Neural progenitor cell (in vitro differentiated cells): ENCODE measurements around the gene CD9. TPM values are rescaled to one million over a fixed set of nuclear protein-coding genes. Genes with fewer than 3 reads are reported as not detected.
A peak's percentile ranks its signal among the peaks of the same experiment; 100 is the strongest.

Experiments
- DNase-seq: peaks from one replicate; pipeline ENCODE4 v3.0.0-alpha.2; 2016; ENCODE audit warnings: low spot score
- H2AFZ ChIP-seq: fragments of 200-600 bp; sonication (generic); replicated peaks from 2 replicates; pipeline ENCODE4 v1.6.1; 2016; ENCODE audit warnings: antibody characterized with exemption
- H3F3A ChIP-seq: fragments of 200-600 bp; sonication (generic); 2 replicates; pipeline ENCODE4 v1.6.1; 2016; ENCODE audit warnings: antibody characterized with exemption, low read depth
- H3K27ac ChIP-seq: fragments of 200-600 bp; sonication (generic); 2 replicates; pipeline ENCODE4 v1.5.1; 2016; ENCODE audit warnings: mild to moderate bottlenecking
- H3K27me3 ChIP-seq: fragments of 200-600 bp; sonication (generic); 2 replicates; pipeline ENCODE4 v1.6.1; 2016; ENCODE audit warnings: mild to moderate bottlenecking, moderate library complexity
- H3K36me3 ChIP-seq: fragments of 200-600 bp; sonication (generic); 2 replicates; pipeline ENCODE4 v1.5.1; 2016
- H3K4me1 ChIP-seq: fragments of 200-600 bp; sonication (generic); 2 replicates; pipeline ENCODE4 v1.6.1; 2016; ENCODE audit warnings: mixed run types
- H3K4me2 ChIP-seq: fragments of 200-600 bp; sonication (generic); 2 replicates; pipeline ENCODE4 v1.6.1; 2016
- H3K4me3 ChIP-seq: fragments of 200-600 bp; sonication (generic); 2 replicates; pipeline ENCODE4 v1.5.1; 2016
- H3K79me2 ChIP-seq: fragments of 200-600 bp; sonication (generic); 2 replicates; pipeline ENCODE4 v1.6.1; 2016; ENCODE audit warnings: low read depth
- H3K9ac ChIP-seq: fragments of 200-600 bp; sonication (generic); 2 replicates; pipeline ENCODE4 v1.6.1; 2016
- H3K9me3 ChIP-seq: fragments of 200-600 bp; sonication (generic); 2 replicates; pipeline ENCODE4 v1.5.1; 2016; ENCODE audit warnings: low read depth
- H4K20me1 ChIP-seq: fragments of 200-600 bp; sonication (generic); 2 replicates; pipeline ENCODE4 v1.6.1; 2016; ENCODE audit warnings: low read depth
- H3K27ac Mint-ChIP-seq: 3 replicates; pipeline ENCODE4 v1.8.0; 2021; ENCODE audit warnings: mixed read lengths
- H3K27me3 Mint-ChIP-seq: 2 replicates; pipeline ENCODE4 v1.8.0; 2022; ENCODE audit warnings: low read depth, mild to moderate bottlenecking, inconsistent platforms, moderate library complexity, mixed read lengths; ENCODE audit not compliant: insufficient read depth
- H3K36me3 Mint-ChIP-seq: 3 replicates; pipeline ENCODE4 v1.8.0; 2021; ENCODE audit warnings: mixed read lengths
- H3K4me1 Mint-ChIP-seq: 3 replicates; pipeline ENCODE4 v1.8.0; 2021; ENCODE audit warnings: mixed read lengths
- H3K4me3 Mint-ChIP-seq: 3 replicates; pipeline ENCODE4 v1.8.0; 2021; ENCODE audit warnings: mild to moderate bottlenecking, moderate library complexity, mixed read lengths
- H3K9me3 Mint-ChIP-seq: 3 replicates; pipeline ENCODE4 v1.8.0; 2020; ENCODE audit warnings: mixed read lengths
- EZH2 ChIP-seq: fragments of 200-600 bp; sonication (generic); IDR thresholded peaks from 2 replicates; pipeline ENCODE4 v1.6.1; 2017; ENCODE audit warnings: antibody characterized with exemption, mild to moderate bottlenecking, moderate library complexity
- EZH2phosphoT487 ChIP-seq: fragments of 200-600 bp; sonication (generic); IDR thresholded peaks from 2 replicates; pipeline ENCODE4 v1.6.1; 2017; ENCODE audit warnings: antibody characterized with exemption
- total RNA-seq: library from RNA; depleted of rRNA; stranded (reverse); fragments of >200 nt; gene quantifications from 2 replicates; pipeline ENCODE4 v1.2.3, GENCODE V29; 2015; ENCODE audit warnings: low replicate concordance
- TF ChIP-seq, protein P1 (sequence below): fragments of 200-600 bp; sonication (generic); IDR thresholded peaks from 2 replicates; pipeline ENCODE4 v1.5.1; 2017; ENCODE audit warnings: antibody characterized with exemption, mild to moderate bottlenecking

Gene CD9
- total RNA-seq, 1 donor from 2014 or later = 3.6 TPM

DNA sequence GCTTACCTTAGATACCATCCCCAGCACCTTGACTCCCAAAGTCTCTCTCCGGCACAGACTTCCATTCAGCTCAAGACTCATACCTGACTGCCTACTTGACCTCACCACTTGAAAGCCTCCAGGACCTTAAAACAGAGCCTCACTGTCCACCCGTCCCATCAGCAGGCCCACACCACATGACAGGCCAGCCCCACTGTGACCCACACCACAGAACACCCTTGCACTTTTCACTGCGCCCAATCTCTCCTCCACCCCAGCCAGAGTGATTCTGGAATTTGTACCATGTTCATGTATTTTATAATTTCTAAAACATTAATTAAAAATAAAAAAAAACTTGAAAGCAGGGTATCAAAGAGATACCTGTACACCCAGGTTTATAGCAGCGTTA lies 82.2 kb downstream of the CD9 start:
- H3K27me3 Mint-ChIP-seq = peaks cover 24% of the 10 kb centered on the region
- Histone ChIP-seq H3K27me3 (peaks cover 26% of the 10 kb centered on the region), H4K20me1 (no peaks in the 10 kb centered on the region), H3K9ac (no peak overlapping the region), H3K9me3 (no peaks in the 10 kb centered on the region), H3K4me3 (no peak overlapping the region), H3K27ac (no peak overlapping the region), H3K79me2 (no peaks in the 10 kb centered on the region), H3F3A (peaks cover 14% of the 10 kb centered on the region), H2AFZ (peak overlapping the region; percentile 40), H3K36me3 (no peaks in the 10 kb centered on the region), H3K4me1 (peaks cover 6% of the 10 kb centered on the region), H3K4me2 (no peak overlapping the region)
- H3K9me3 Mint-ChIP-seq = no peaks in the 10 kb centered on the region
- no peak overlapping the region for H3K27ac Mint-ChIP-seq
- no peak for DNase-seq
- no peak overlapping the region for H3K4me3 Mint-ChIP-seq
- peaks cover 45% of the 10 kb centered on the region for H3K4me1 Mint-ChIP-seq
- no peak for TF ChIP-seq EZH2phosphoT487
- TF ChIP-seq, protein P1, sequence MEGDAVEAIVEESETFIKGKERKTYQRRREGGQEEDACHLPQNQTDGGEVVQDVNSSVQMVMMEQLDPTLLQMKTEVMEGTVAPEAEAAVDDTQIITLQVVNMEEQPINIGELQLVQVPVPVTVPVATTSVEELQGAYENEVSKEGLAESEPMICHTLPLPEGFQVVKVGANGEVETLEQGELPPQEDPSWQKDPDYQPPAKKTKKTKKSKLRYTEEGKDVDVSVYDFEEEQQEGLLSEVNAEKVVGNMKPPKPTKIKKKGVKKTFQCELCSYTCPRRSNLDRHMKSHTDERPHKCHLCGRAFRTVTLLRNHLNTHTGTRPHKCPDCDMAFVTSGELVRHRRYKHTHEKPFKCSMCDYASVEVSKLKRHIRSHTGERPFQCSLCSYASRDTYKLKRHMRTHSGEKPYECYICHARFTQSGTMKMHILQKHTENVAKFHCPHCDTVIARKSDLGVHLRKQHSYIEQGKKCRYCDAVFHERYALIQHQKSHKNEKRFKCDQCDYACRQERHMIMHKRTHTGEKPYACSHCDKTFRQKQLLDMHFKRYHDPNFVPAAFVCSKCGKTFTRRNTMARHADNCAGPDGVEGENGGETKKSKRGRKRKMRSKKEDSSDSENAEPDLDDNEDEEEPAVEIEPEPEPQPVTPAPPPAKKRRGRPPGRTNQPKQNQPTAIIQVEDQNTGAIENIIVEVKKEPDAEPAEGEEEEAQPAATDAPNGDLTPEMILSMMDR = no peak
- no peaks in the 10 kb centered on the region for H3K36me3 Mint-ChIP-seq

DNA sequence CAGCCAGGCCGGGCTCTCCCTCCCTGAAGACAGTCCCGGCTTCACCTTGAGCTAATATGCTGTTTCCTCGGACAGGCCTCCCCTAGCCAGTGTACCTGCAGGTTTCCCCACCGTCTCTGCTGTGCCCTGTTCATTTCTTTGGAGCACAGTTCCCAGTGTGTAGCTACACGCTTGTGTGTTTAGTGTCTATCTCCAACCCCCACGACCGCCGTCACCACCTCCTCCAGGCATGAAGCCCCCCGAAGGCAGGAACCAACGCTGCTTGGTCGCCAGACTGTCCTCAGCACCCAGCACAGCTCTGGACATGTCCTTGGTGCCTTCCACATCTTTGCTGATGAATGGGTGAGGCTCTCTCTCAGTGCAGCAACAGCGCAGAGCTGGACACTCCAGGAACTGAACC lies 84.1 kb downstream of the CD9 start:
- Histone ChIP-seq H3K79me2 (no peaks in the 10 kb centered on the region), H4K20me1 (no peaks in the 10 kb centered on the region), H2AFZ (no peak overlapping the region), H3K4me1 (no peaks in the 10 kb centered on the region), H3K27ac (no peak overlapping the region), H3K9ac (no peak overlapping the region), H3K27me3 (peaks cover 11% of the 10 kb centered on the region), H3K36me3 (no peaks in the 10 kb centered on the region), H3F3A (peaks cover 5% of the 10 kb centered on the region), H3K4me2 (no peak overlapping the region), H3K4me3 (no peak overlapping the region), H3K9me3 (no peaks in the 10 kb centered on the region)
- H3K27me3 Mint-ChIP-seq = peaks cover 27% of the 10 kb centered on the region
- DNase-seq = no peak
- no peak overlapping the region for H3K27ac Mint-ChIP-seq
- no peak for TF ChIP-seq EZH2phosphoT487
- no peak for TF ChIP-seq EZH2
- TF ChIP-seq, protein P1 = no peak
- H3K4me1 Mint-ChIP-seq = peaks cover 41% of the 10 kb centered on the region
- H3K4me3 Mint-ChIP-seq = no peak overlapping the region
- H3K9me3 Mint-ChIP-seq = peaks cover 8% of the 10 kb centered on the region
- peaks cover 2% of the 10 kb centered on the region for H3K36me3 Mint-ChIP-seq

DNA sequence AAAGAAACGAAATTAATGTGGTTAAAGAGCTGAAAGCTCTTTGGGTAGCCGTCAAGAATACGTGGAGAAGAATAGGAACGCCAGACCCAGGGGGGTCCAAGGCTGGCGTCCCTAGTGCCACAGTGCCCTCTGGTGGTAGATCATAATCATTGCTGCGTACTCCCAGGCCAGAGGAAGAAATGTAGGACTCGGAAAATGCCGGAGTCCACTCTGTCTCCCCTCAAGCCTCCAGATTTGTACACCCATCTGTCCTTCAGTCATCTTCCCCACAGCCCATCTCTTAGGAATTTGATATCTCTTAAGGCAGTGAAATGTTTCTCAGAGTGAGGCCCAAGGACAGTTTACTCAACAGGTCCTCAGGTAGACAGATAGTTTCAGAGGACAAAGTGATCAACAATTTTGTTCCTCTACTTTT lies 84.9 kb downstream of the CD9 start:
- Mint-ChIP-seq H3K4me3 (peak overlapping the region; percentile 42), H3K27me3 (peaks cover 24% of the 10 kb centered on the region), H3K9me3 (peaks cover 16% of the 10 kb centered on the region), H3K27ac (peak overlapping the region; percentile 65), H3K4me1 (peaks cover 36% of the 10 kb centered on the region), H3K36me3 (peaks cover 6% of the 10 kb centered on the region)
- DNase-seq = peak; percentile 86
- H2AFZ ChIP-seq = peak overlapping the region; percentile 78
- TF ChIP-seq EZH2phosphoT487 (no peak), EZH2 (no peak)
- TF ChIP-seq, protein P1 = peak; percentile 91
- H3K4me3 ChIP-seq = no peak overlapping the region
- H3K9me3 ChIP-seq = no peaks in the 10 kb centered on the region
- H3K79me2 ChIP-seq = no peaks in the 10 kb centered on the region
- no peak overlapping the region for H3K27ac ChIP-seq
- H3K4me1 ChIP-seq = no peaks in the 10 kb centered on the region
- peaks cover 3% of the 10 kb centered on the region for H3K27me3 ChIP-seq
- no peaks in the 10 kb centered on the region for H4K20me1 ChIP-seq
- no peak overlapping the region for H3K9ac ChIP-seq
- H3K36me3 ChIP-seq = no peaks in the 10 kb centered on the region
- H3F3A ChIP-seq = peaks cover 2% of the 10 kb centered on the region
- no peak overlapping the region for H3K4me2 ChIP-seq
